ENCODE measurements around the gene NCOA1.

GRCh38 chr2:24480245-24480644 lies 10.8 kb upstream of the NCOA1 start:
- TF ChIP-seq CTCF (IDR thresholded peaks at IDR 0.05 in 4 of 5, conservative IDR thresholded peaks at IDR 0.05 in 1 of 5) (no peak), POLR2A (IDR thresholded peaks at IDR 0.05) (no peak)
